Thoracic aorta (tissue), 2 donors: ENCODE measurements around the gene SORBS1. TPM values are rescaled to one million over a fixed set of nuclear protein-coding genes. Genes with fewer than 3 reads are reported as not detected.

Experiments
- ATAC-seq: fragments of 150-250 bp; one replicate; pipeline ENCODE4 v1.8.0; 2017; ENCODE audit warnings: low read depth; ENCODE audit not compliant: insufficient number of reproducible peaks, low FRiP score
- DNase-seq: peaks from one replicate; pipeline ENCODE4 v3.0.0-alpha.2; 2020; ENCODE audit warnings: low spot score
- H3K27ac ChIP-seq, 2 donors: fragments of 200-600 bp; sonication (generic); 1 replicate in 1 of 2; 2 replicates in 1 of 2; pipeline ENCODE4 v1.5.1; 2016; ENCODE audit warnings: mild to moderate bottlenecking in 2 of 2, moderate library complexity in 2 of 2
- H3K27me3 ChIP-seq: fragments of 200-600 bp; sonication (generic); replicated peaks from 2 replicates; pipeline ENCODE4 v1.6.0; 2016; ENCODE audit warnings: mild to moderate bottlenecking; ENCODE audit not compliant: insufficient read depth
- H3K36me3 ChIP-seq: fragments of 200-600 bp; sonication (generic); one replicate; pipeline ENCODE4 v1.5.1; 2016
- H3K4me1 ChIP-seq, 2 donors: fragments of 200-600 bp; sonication (generic); 1 replicate in 1 of 2; 2 replicates in 1 of 2; pipeline versions ENCODE4 v1.5.1 to v1.6.0; 2016; ENCODE audit warnings: low read depth in 2 of 2, mild to moderate bottlenecking in 1 of 2; ENCODE audit not compliant: control insufficient read depth in 1 of 2
- H3K4me3 ChIP-seq: fragments of 200-600 bp; sonication (generic); 2 replicates; pipeline ENCODE4 v1.5.1; 2016; ENCODE audit warnings: mild to moderate bottlenecking
- H3K9me3 ChIP-seq: fragments of 200-600 bp; sonication (generic); 2 replicates; pipeline ENCODE4 v1.5.1; 2016
- CTCF ChIP-seq: fragments of 200-600 bp; sonication (generic); IDR thresholded peaks from one replicate; pipeline ENCODE4 v1.5.1; 2019; ENCODE audit warnings: antibody characterized with exemption
- total RNA-seq, 2 donors: library from RNA; depleted of rRNA; stranded (reverse); fragments of >200 nt; gene quantifications; one replicate each; pipeline versions ENCODE4 v1.1.0 to v1.2.3, GENCODE V29; 2016

Gene SORBS1
- total RNA-seq, 2 donors from 2014 or later, result 1,110 to 1,659 TPM

GRCh38 chr10:95392681-95393164 lies 168.4 kb downstream of the SORBS1 start:
- no peak for DNase-seq
- Histone ChIP-seq H3K4me1 (peaks cover 63 to 100% of the 10 kb centered on the region in 2 donors), H3K27me3 (no peaks in the 10 kb centered on the region), H3K4me3 (no peak overlapping the region), H3K36me3 (peaks cover 45% of the 10 kb centered on the region), H3K27ac (peak overlapping the region; percentile 87 to 95), H3K9me3 (no peaks in the 10 kb centered on the region)
- no peak for TF ChIP-seq CTCF
- no peak for ATAC-seq

GRCh38 chr10:95392217-95392584 lies 169.0 kb downstream of the SORBS1 start:
- TF ChIP-seq CTCF, result no peak
- DNase-seq, result no peak
- H3K4me3 ChIP-seq, result no peak overlapping the region
- H3K9me3 ChIP-seq, result no peaks in the 10 kb centered on the region
- peaks cover 67 to 100% of the 10 kb centered on the region in 2 donors for H3K4me1 ChIP-seq
- ATAC-seq, result no peak
- no peaks in the 10 kb centered on the region for H3K27me3 ChIP-seq
- peaks cover 40% of the 10 kb centered on the region for H3K36me3 ChIP-seq
- peak overlapping the region; percentile 87 to 95 for H3K27ac ChIP-seq

GRCh38 chr10:95391581-95392216 lies 169.5 kb downstream of the SORBS1 start:
- H3K27ac ChIP-seq, result peak overlapping the region; percentile 87 to 95
- H3K4me1 ChIP-seq, result peaks cover 68 to 100% of the 10 kb centered on the region in 2 donors
- no peaks in the 10 kb centered on the region for H3K27me3 ChIP-seq
- no peaks in the 10 kb centered on the region for H3K9me3 ChIP-seq
- no peak for TF ChIP-seq CTCF
- no peak for ATAC-seq
- no peak for DNase-seq
- H3K36me3 ChIP-seq, result peaks cover 35% of the 10 kb centered on the region
- no peak overlapping the region for H3K4me3 ChIP-seq

- Histone ChIP-seq H3K27me3 (no peaks in the 10 kb centered on the region), H3K4me3 (no peak overlapping the region), H3K9me3 (no peaks in the 10 kb centered on the region), H3K4me1 (peaks cover 70 to 100% of the 10 kb centered on the region in 2 donors), H3K27ac (peak overlapping the region; percentile 87 to 95), H3K36me3 (peaks cover 34% of the 10 kb centered on the region)
- no peak for ATAC-seq
- no peak for TF ChIP-seq CTCF
- DNase-seq, result no peak
Observed at GRCh38 chr10:95391164-95391563, 170.0 kb downstream of the SORBS1 start.

GRCh38 chr10:95389982-95390381 lies 171.2 kb downstream of the SORBS1 start:
- no peaks in the 10 kb centered on the region for H3K27me3 ChIP-seq
- H3K4me1 ChIP-seq, result peaks cover 76 to 100% of the 10 kb centered on the region in 2 donors
- no peak overlapping the region for H3K4me3 ChIP-seq
- peak overlapping the region; percentile 87 to 95 for H3K27ac ChIP-seq
- DNase-seq (no peak), ATAC-seq (no peak)
- TF ChIP-seq CTCF, result no peak
- H3K36me3 ChIP-seq, result peaks cover 24% of the 10 kb centered on the region
- H3K9me3 ChIP-seq, result no peaks in the 10 kb centered on the region
